K562 (cell line): ENCODE measurements around the gene CCDC33. TPM values are rescaled to one million over a fixed set of nuclear protein-coding genes. Genes with fewer than 3 reads are reported as not detected.
A peak's percentile ranks its signal among the peaks of the same experiment; 100 is the strongest.

Experiments used
- ATAC-seq: fragments of 200-7000 bp; cut with Tn5 transposase; 3 replicates; pipeline ENCODE4 v1.9.1; 2020; ENCODE audit warnings: moderate library complexity
- BruUV-seq: library from RNA; stranded (reverse); fragments of 400-500 nt; replicated peaks from 2 replicates; lab custom pipeline; 2021; lab: Mats Ljungman, UMichigan
- CTCF ChIA-PET: fragments of 300-600 bp; formaldehyde crosslinking; extraction: SDS; loops from one replicate; lab custom pipeline; 2021; ENCODE audit warnings: low intra/inter-chr PET ratio; lab: Yijun Ruan, JAX
- POLR2A ChIA-PET: fragments of 300-600, 350-650 bp; sonication (Branson Sonifier 250); formaldehyde crosslinking; extraction: SDS; loops from one replicate; lab custom pipeline; 2021; ENCODE audit warnings: antibody characterized with exemption, inconsistent platforms; lab: Yijun Ruan, JAX
- DNase-seq, 4 experiments: peaks; one replicate each; pipeline versions ENCODE4 v3.0.0 to v3.0.0-alpha.2; 2011 to 2018; ENCODE audit warnings: low spot score in 3 of 4, mixed read lengths in 3 of 4; ENCODE audit errors: extremely low read depth in 1 of 4
- FAIRE-seq: peaks from 2 replicates; lab custom pipeline; 2011; peaks lifted over from hg19 to GRCh38; lab: Jason Lieb, UNC
- H2AFZ ChIP-seq: 2 replicates; pipeline ENCODE4 v1.6.0; 2011; ENCODE audit warnings: low read depth, low read length, control low read depth, inconsistent platforms
- H3K27ac ChIP-seq: fragments of 200-600 bp; 3 replicates; pipeline ENCODE4 v1.8.0; 2011; ENCODE audit warnings: low read depth, mild to moderate bottlenecking, control low read depth, inconsistent platforms, low read length, moderate library complexity, mixed read lengths; ENCODE audit errors: extremely low read depth
- H3K27me3 ChIP-seq, 2 experiments: fragments of 300-600 bp in 1 of 2; 2 replicates in 1 of 2; 3 replicates in 1 of 2; pipeline versions ENCODE4 v1.6.0 to v1.8.0; 2011; ENCODE audit warnings: inconsistent platforms in 2 of 2, low read length in 2 of 2, mild to moderate bottlenecking in 1 of 2, mixed read lengths in 1 of 2, moderate library complexity in 1 of 2; ENCODE audit not compliant: control insufficient read depth in 2 of 2, insufficient read depth in 2 of 2
- H3K36me3 ChIP-seq: fragments of 300-600 bp; 3 replicates; pipeline ENCODE4 v1.8.0; 2011; ENCODE audit warnings: mild to moderate bottlenecking, low read length, inconsistent platforms; ENCODE audit not compliant: control insufficient read depth, insufficient read depth
- H3K4me1 ChIP-seq, 2 experiments: fragments of 200-600 bp in 1 of 2; replicated peaks in 1 of 2; 2 replicates in 1 of 2; 3 replicates in 1 of 2; pipeline versions ENCODE4 v1.5.1 to v1.8.0; 2011; ENCODE audit warnings: inconsistent platforms in 2 of 2, low read length in 2 of 2, mild to moderate bottlenecking in 1 of 2, mixed read lengths in 1 of 2, moderate library complexity in 1 of 2; ENCODE audit not compliant: control insufficient read depth in 2 of 2, insufficient read depth in 2 of 2
- H3K4me2 ChIP-seq: 2 replicates; pipeline ENCODE4 v1.6.1; 2011; ENCODE audit warnings: low read length, control low read depth, inconsistent platforms, mixed read lengths; ENCODE audit not compliant: insufficient read depth
- H3K4me3 ChIP-seq: fragments of 200-600 bp; sonication (generic), shearing (Covaris generic); 2 replicates; pipeline ENCODE4 v1.5.1; 2016; ENCODE audit warnings: control low read depth, inconsistent platforms
- H3K79me2 ChIP-seq: fragments of 200-600 bp; 3 replicates; pipeline ENCODE4 v1.8.0; 2011; ENCODE audit warnings: low read length, inconsistent platforms; ENCODE audit not compliant: control insufficient read depth, insufficient read depth
- H3K9ac ChIP-seq, 2 experiments: 2 replicates each; pipeline versions ENCODE4 v1.6.0 to v1.6.1; 2011; ENCODE audit warnings: low read depth in 2 of 2, low read length in 2 of 2, control low read depth in 1 of 2, inconsistent platforms in 1 of 2, mild to moderate bottlenecking in 1 of 2, mixed read lengths in 1 of 2; ENCODE audit not compliant: insufficient read depth in 1 of 2
- H3K9me1 ChIP-seq: one replicate; pipeline ENCODE4 v1.6.0; 2011; ENCODE audit warnings: inconsistent platforms, mild to moderate bottlenecking, low read length, moderate library complexity; ENCODE audit not compliant: control insufficient read depth, insufficient read depth
- H3K9me3 ChIP-seq: replicated peaks from 2 replicates; pipeline ENCODE4 v1.5.1; 2011; ENCODE audit warnings: low read depth, low read length, inconsistent platforms; ENCODE audit not compliant: control insufficient read depth, insufficient read depth
- H4K20me1 ChIP-seq: replicated peaks from 2 replicates; pipeline ENCODE4 v1.6.1; 2011; ENCODE audit warnings: low read length, inconsistent platforms, mixed read lengths; ENCODE audit not compliant: control insufficient read depth, insufficient read depth
- EGR1 ChIP-seq: fragments of 450-650 bp; conservative IDR thresholded peaks from 2 replicates; pipeline ENCODE4 v1.6.1; 2017; ENCODE audit warnings: mild to moderate bottlenecking
- EP300 ChIP-seq: IDR thresholded peaks from 2 replicates; pipeline ENCODE4 v1.6.1; 2012; ENCODE audit warnings: low read length, improper control_type of control experiment
- ESRRA ChIP-seq: fragments of 450-650 bp; IDR thresholded peaks from 2 replicates; pipeline ENCODE4 v1.6.1; 2014; ENCODE audit warnings: low read depth, mild to moderate bottlenecking, moderate library complexity, borderline replicate concordance
- L3MBTL2 ChIP-seq: fragments of 450-650 bp; IDR thresholded peaks from 2 replicates; pipeline ENCODE4 v1.6.1; 2016; ENCODE audit warnings: mild to moderate bottlenecking, moderate library complexity
- RFX5 ChIP-seq: IDR thresholded peaks from 2 replicates; pipeline ENCODE4 v1.6.1; 2011; ENCODE audit warnings: low read depth, mild to moderate bottlenecking, improper control_type of control experiment, low read length
- TARDBP ChIP-seq: fragments of 450-650 bp; IDR thresholded peaks from 2 replicates; pipeline ENCODE4 v1.6.1; 2016
- TRIM24 ChIP-seq, 2 experiments: fragments of 450-650 bp; IDR thresholded peaks; 2 replicates each; pipeline ENCODE4 v1.6.1; 2016
- ZFX ChIP-seq: sonication (generic); formaldehyde crosslinking; IDR thresholded peaks from 2 replicates; pipeline ENCODE4 v1.8.0; 2022; ENCODE audit warnings: mild to moderate bottlenecking, missing genetic modification reagents, moderate library complexity
- WGBS: fragments of 100-300 bp; shearing (Covaris generic); methylation state at CpG from one replicate; pipeline ENCODE4 v1.1.6; 2016; ENCODE audit warnings: low coverage, mixed read lengths; ENCODE audit not compliant: insufficient coverage; ENCODE audit errors: missing lambda C conversion rate; 5-methylcytosine and 5-hydroxymethylcytosine counted together
- in situ Hi-C: fragments of 300-500 bp; cut with MboI; formaldehyde crosslinking; loops from 4 replicates; pipeline ENCODE4 v1.15.0; 2018; ENCODE audit warnings: inconsistent platforms, mixed read lengths
- intact Hi-C: fragments of 100-400 bp; cut with micrococcal nuclease; formaldehyde crosslinking; loops from 2 replicates; pipeline ENCODE4 v1.14.2; 2022
- polyA plus RNA-seq, 8 experiments: library from polyadenylated mRNA; depleted of rRNA in 4 of 8; stranded (reverse) in 5 of 8; unstranded in 3 of 8; fragments of >200 nt; fragmentation: Nextera tagmentation in 2 of 8; fragmentation: Illumina TruSeq in 1 of 8; extraction: Ambion mirVana in 2 of 8; extraction: Trizol in 1 of 8; gene quantifications; 2 replicates each; pipeline versions ENCODE4 v1.2.1 to v1.2.3, GENCODE V29; 2011 to 2014; ENCODE audit warnings: inconsistent platforms in 1 of 8, missing spikeins in 1 of 8
- total RNA-seq, 7 experiments: library from RNA; depleted of rRNA in 6 of 7; stranded (reverse); fragments of >200 nt in 6 of 7; fragmentation: Illumina TruSeq in 2 of 7; extraction: Trizol in 2 of 7; gene quantifications; 2 replicates each; pipeline versions ENCODE4 v1.2.1 to v1.2.3, GENCODE V29; 2011 to 2021; ENCODE audit warnings: low replicate concordance in 1 of 7

Gene CCDC33
- total and polyA plus RNA-seq, 9 of the 15 experiments (the other 6 are each of a cell fraction or from before 2014, with no cell fraction given): 0.08 to 1.1 (median 0.15) TPM; not detected in 4

GRCh38 chr15:74209560-74209958, 26.6 kb upstream of the CCDC33 start:
- no peak overlapping the region for H2AFZ ChIP-seq
- no TSS peak for BruUV-seq
- TF ChIP-seq EGR1 (no peak), ZFX (CRISPR knock-in tag) (0 out of 2 replicates have a peak, but pooled peaks have one; percentile 23), ESRRA (no peak), L3MBTL2 (no peak), EP300 (no peak), TRIM24 (IDR thresholded peaks at IDR 0.05) (no peak), RFX5 (no peak), TARDBP (no peak)
- no peaks in the 10 kb centered on the region for H3K36me3 ChIP-seq
- H4K20me1 ChIP-seq: 0 out of 2 replicates have a peak, but pooled peaks cover 9% of the 10 kb centered on the region
- H3K9me1 ChIP-seq: no peaks in the 10 kb centered on the region
- POLR2A ChIA-PET: no interaction called here
- CTCF ChIA-PET: no interaction called here
- no peak overlapping the region for H3K4me2 ChIP-seq
- DNase-seq (no peak), FAIRE-seq (no peak), ATAC-seq (no peak)
- peaks cover 3 to 11% of the 10 kb centered on the region in 2 experiments; a peak in 2 of 5 replicates for H3K4me1 ChIP-seq
- intact Hi-C loops (no loop called here), in situ Hi-C loops (no loop called here)
- H3K9me3 ChIP-seq: no peaks in the 10 kb centered on the region
- H3K27me3 ChIP-seq: peaks cover 9 to 57% of the 10 kb centered on the region in 2 experiments; a peak in 4 of 5 replicates
- no peak overlapping the region for H3K9ac ChIP-seq
- WGBS: 5% methylated on average over 4 of the region's 5 CpGs
- no peak overlapping the region for H3K4me3 ChIP-seq
- H3K79me2 ChIP-seq: no peaks in the 10 kb centered on the region
- H3K27ac ChIP-seq: no peak overlapping the region
